Spleen (tissue), 7 donors: Measurements from ENCODE around the gene UBLCP1.

ENCODE experiments used
- CTCF ChIP-seq, 11 experiments: fragments of 200-600 bp in 7 of 11; fragments of 450-650 bp in 4 of 11; sonication (generic) in 4 of 11; IDR thresholded peaks in 8 of 11; conservative IDR thresholded peaks in 3 of 11; 1 replicate in 7 of 11; 2 replicates in 4 of 11; pipeline versions ENCODE4 v1.4.0 to v1.8.0; 2016 to 2021; ENCODE audit warnings: antibody characterized with exemption in 11 of 11, inconsistent platforms in 4 of 11, mild to moderate bottlenecking in 1 of 11
- POLR2A ChIP-seq, 3 donors: fragments of 450-650 bp; IDR thresholded peaks; one replicate each; pipeline ENCODE4 v1.5.1; 2017; ENCODE audit warnings: antibody characterized with exemption in 3 of 3, mild to moderate bottlenecking in 1 of 3
- POLR2AphosphoS5 ChIP-seq, 3 donors: sonication (generic); formaldehyde crosslinking; IDR thresholded peaks; one replicate each; pipeline ENCODE4 v1.5.1; 2017; ENCODE audit warnings: antibody characterized with exemption in 3 of 3
- donor health status: DM: no; HTN: no; CAD: no; lungs with moderate emphysema.
- donor health status: DM: no; HTN: no; CAD: no.
- donor health status: DM: no; HTN: no; CAD: no.

GRCh38 chr5:159263569-159263905, 447 bp downstream of the UBLCP1 start:
- TF ChIP-seq CTCF (IDR thresholded peaks at IDR 0.05 in 8 of 11, conservative IDR thresholded peaks at IDR 0.05 in 3 of 11) (no peak), POLR2A (IDR thresholded peaks at IDR 0.05) (no peak), POLR2AphosphoS5 (IDR thresholded peaks at IDR 0.05) (no peak)
